Anterior cingulate cortex (tissue), 58 donors: ENCODE results near the gene SPATA13.

Source experiments
- DNase-seq, 58 donors: peaks; one replicate each; lab custom pipeline; 2025; lab: John Stamatoyannopoulos, UW

The SPATA13 gene

GRCh38 chr13:24243302-24243701 lies 82.8 kb downstream of the SPATA13 start:
- no peak for DNase-seq

GRCh38 chr13:24244802-24245201 lies 84.3 kb downstream of the SPATA13 start:
- no peak for DNase-seq

DNA sequence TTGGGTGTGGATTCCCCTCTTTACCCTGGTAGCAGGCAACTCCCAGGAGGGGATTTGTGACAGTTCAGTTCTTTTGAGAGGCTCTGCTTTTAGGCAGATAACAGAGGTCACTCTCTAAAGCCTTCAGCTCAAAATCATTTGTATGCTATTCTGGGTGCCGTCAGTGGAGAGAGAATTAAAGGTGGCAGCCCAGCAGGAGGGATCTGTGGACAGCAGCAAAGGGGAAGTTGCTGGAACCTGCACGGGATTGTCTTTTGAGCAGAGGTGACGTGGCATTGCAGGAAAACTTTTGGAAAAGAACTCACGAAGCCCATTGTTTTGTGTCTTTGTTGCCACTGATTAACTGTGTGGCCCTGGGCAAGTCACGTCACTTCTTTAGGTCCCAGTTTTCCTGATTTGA lies 86.5 kb downstream of the SPATA13 start:
- DNase-seq, result no peak

GRCh38 chr13:24249624-24250023 lies 89.1 kb downstream of the SPATA13 start:
- no peak for DNase-seq

DNA sequence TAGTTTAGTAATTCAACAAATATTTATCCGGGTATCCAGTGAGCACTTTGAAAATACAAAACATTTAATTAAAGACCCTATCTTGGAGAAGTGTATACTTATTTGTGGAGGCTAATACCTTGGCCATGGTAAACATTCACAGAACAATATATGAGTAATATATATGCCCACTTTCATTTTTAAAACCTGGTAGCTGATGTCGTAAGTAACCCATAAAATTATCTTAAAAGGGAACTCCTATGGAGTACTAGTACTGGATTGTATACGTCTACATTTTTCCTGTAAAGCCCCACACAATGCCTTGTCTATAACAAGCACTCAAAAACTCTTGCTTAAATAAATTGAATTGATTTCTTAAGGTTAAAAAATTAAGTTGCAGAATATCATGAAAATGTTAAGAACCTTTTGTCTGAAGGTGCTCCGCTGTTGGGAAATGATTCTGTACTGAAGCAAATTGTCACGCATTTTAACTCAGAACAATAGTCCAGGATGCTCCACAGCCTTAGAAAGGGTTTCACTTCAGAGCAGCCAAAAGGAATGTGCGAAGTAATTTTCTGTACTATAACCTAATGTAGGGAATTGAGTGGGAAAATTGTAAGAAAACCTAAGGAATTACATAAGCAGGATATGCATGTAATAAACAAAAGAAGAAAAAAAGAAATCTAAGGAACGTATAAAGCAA lies 90.0 kb downstream of the SPATA13 start:
- DNase-seq, result no peak

DNA sequence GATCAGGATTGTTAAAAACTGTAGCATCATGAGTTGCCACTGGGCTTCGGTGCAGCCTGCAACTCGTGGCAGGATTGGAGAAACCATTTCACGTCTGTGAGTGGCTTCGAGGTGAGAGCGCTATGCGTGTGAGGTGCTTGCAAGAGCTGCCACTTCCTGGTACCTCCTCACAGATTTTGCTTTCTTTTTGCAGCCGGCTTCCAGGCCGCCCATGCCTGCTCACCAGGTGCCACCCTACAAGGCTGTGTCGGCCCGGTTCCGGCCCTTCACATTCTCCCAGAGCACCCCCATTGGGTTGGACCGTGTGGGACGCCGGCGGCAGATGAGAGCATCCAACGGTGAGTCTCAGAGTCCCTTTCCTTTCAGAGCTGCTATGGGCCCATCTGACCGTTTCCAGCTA lies 91.0 kb downstream of the SPATA13 start:
- DNase-seq, result no peak

DNA sequence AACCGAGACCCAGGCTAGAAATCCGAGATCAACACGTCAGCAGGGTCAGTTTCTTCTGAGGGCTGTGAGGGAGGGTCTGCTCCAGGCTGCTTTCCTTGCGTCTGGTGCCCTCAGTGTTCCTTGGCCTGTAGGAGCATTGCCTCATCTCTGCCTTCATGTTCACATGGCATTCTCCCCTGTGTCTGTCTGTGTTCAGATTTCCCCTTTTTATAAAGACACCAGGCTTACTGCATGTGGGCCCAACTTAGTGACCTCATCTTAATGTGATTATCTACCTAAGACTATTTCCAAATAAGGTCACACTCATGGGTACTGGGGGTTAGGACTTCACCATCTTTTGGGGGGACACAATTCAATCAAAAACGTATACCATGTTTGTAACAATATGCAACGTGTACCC lies 91.6 kb downstream of the SPATA13 start:
- DNase-seq, result no peak

GRCh38 chr13:24253520-24254145 lies 93.1 kb downstream of the SPATA13 start:
- peak in 1 of 58 donors; percentile 52 for DNase-seq

- peak in 3 of 58 donors; percentile 22 to 51 (median 29) for DNase-seq
These were observed 93.8 kb downstream of the SPATA13 start for GRCh38 chr13:24254146-24254841.

- DNase-seq, result no peak
These were observed 97.0 kb downstream of the SPATA13 start for GRCh38 chr13:24257497-24257896.

DNA sequence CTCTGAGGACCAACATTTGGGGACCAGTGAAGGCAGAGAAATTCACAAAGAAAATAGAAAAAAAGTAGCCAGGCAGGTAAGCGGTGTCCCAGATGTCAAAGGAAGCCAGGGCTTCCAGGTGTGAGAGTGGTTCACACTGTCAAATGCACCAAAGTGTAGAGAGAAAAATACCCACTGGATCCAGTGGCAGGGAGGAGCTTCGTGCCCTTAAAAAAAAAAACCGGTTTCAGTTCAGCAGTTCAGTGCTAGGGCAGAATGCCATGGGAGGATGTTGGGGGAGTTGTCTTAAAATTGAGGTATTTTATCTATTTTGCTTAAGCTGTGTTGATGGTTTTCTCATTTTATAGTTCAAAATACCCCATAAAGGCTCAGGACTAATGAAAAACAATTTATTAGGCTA lies 101.0 kb downstream of the SPATA13 start:
- DNase-seq, result no peak

- DNase-seq, result no peak
These were observed 103.1 kb downstream of the SPATA13 start for GRCh38 chr13:24263632-24264031.

GRCh38 chr13:24264976-24265375 lies 104.5 kb downstream of the SPATA13 start:
- no peak for DNase-seq

DNA sequence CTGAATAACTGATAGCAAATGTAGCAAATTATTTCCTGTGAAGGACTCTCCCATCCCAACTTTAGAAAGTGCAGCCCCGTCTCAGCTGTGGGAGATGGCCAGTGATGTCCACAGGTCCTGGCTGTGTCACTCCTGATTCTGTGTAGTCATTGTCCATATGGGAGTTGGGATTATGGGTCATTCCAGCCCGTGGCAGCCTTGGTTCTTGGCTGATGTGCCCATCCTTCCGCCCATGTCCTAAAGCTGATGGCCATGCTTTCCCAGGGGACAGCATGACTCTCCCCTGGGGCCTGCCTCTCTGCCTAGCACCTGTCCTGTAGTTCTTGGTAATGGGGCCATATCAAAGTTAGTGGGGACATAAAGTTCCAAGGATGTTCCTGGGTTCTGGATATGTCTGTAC lies 104.9 kb downstream of the SPATA13 start:
- DNase-seq, result no peak

DNA sequence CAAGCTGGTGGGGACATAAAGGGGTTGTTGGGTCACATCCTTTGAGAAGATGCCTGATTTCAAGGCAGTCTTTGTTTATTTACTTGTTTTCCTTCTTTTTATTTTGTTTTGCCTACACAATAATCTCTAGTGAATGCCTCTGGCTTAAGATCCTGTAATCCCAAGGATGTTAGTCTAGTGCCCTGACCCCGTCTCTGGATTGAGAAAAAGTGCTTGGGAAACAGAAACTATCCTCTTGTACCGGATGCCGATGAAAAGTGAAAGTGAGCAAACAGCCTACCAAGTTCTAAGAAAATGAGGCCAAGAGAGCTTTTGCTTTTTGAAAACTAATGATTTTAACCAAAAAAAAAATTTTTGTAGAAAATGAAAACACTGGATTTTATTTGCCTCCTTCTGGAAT lies 106.8 kb downstream of the SPATA13 start:
- no peak for DNase-seq

DNA sequence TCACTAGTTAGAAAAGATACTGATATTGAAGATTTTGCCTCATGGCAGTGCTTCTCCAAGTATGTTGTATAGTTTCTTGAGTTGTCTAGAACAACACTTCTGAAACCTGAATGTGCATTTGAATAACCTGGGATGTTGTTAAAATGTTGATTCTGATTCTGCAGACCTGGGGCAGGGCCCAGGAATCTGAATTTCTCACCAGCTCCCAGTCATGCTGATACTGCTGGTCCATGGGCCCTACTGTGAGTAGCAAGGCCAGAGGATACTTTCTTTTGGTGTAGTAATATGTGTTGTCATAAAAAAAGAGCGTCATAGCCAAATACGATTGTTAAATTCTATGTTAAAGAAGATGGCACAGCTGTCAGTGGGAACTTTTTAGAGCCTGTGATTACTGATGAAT lies 107.3 kb downstream of the SPATA13 start:
- no peak for DNase-seq

DNA sequence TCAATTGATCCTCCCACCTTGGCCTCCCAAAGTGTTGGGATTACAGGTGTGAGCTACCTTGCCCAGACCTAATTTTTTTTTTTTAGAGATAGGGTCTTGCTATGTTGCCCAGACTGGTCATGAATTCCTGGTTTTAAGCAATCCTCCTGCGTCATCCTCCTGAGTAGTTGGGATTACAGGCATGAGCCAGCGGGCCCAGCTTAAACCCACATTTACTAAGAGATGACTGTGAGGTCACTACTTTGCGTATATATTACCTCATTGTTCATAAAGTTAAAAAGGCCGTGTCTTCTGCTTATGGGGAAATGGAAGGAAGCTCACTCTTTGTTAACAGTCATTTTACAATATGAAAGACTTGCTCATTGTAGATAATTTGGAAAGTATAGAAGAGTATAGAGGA lies 109.3 kb downstream of the SPATA13 start:
- DNase-seq, result no peak

GRCh38 chr13:24270639-24271141 lies 110.2 kb downstream of the SPATA13 start:
- DNase-seq, result peak in 56 of 58 donors; percentile 17 to 85 (median 69)

GRCh38 chr13:24271231-24271600 lies 110.7 kb downstream of the SPATA13 start:
- no peak for DNase-seq

- peak in 55 of 58 donors; percentile 6 to 90 (median 66) for DNase-seq
These were observed 111.3 kb downstream of the SPATA13 start for GRCh38 chr13:24271601-24272451.
